DMS53 treated with DMSO at 0.1 percent for 48 hours (cell line): ENCODE measurements around the gene FAM3C.
"Not testable (repeated sequence)": the region's sequence is repeated elsewhere in the genome, so short reads cannot be mapped to it uniquely, and the experiment has no call there.

ENCODE experiments used
- DNase-seq: peaks from one replicate; lab custom pipeline; 2025; ENCODE audit not compliant: unreplicated experiment; lab: John Stamatoyannopoulos, UW

The FAM3C gene

GRCh38 chr7:121331574-121331973, 64.5 kb downstream of the FAM3C start:
- no peak for DNase-seq

- DNase-seq, result no peak
Observed at GRCh38 chr7:121331048-121331447, 65.1 kb downstream of the FAM3C start.

GRCh38 chr7:121330053-121330833, 65.9 kb downstream of the FAM3C start:
- peak; percentile 38 for DNase-seq

GRCh38 chr7:121329191-121330052, 66.7 kb downstream of the FAM3C start:
- DNase-seq, result peak; percentile 69

- no peak for DNase-seq
Observed at GRCh38 chr7:121328508-121329190, 67.5 kb downstream of the FAM3C start, which contains the start of gene WNT16. WNT16 (plus strand) TSS chr7:121329000; CDS start chr7:121329293, 293 bp downstream.

GRCh38 chr7:121327671-121328070, 68.4 kb downstream of the FAM3C start:
- DNase-seq, result no peak

GRCh38 chr7:121323515-121324302, 72.4 kb downstream of the FAM3C start:
- DNase-seq, result no peak

GRCh38 chr7:121322460-121322859, 73.6 kb downstream of the FAM3C start:
- DNase-seq, result no peak

- DNase-seq, result not testable (repeated sequence)
Observed at GRCh38 chr7:121315170-121315569, 80.9 kb downstream of the FAM3C start.

GRCh38 chr7:121313793-121314676, 82.1 kb downstream of the FAM3C start:
- peak; percentile 78 for DNase-seq

- DNase-seq, result peak; percentile 31
Observed at GRCh38 chr7:121313220-121313792, 82.8 kb downstream of the FAM3C start.

- DNase-seq, result no peak
Observed at GRCh38 chr7:121307021-121307574, 89.0 kb downstream of the FAM3C start.

GRCh38 chr7:121306565-121306964, 89.5 kb downstream of the FAM3C start:
- DNase-seq, result no peak

- DNase-seq, result no peak
Observed at GRCh38 chr7:121305109-121305508, 91.0 kb downstream of the FAM3C start.

GRCh38 chr7:121304102-121304658, 91.9 kb downstream of the FAM3C start:
- no peak for DNase-seq

- no peak for DNase-seq
Observed at GRCh38 chr7:121303422-121304101, 92.5 kb downstream of the FAM3C start.

GRCh38 chr7:121302214-121302745, 93.8 kb downstream of the FAM3C start:
- DNase-seq, result no peak
